HL-60/S4 treated with retinoic acid at 250 ng/mL for 4 days and 3 days (cell line): ENCODE data around the gene CEP192.
"Not testable (repeated sequence)": the region's sequence is repeated elsewhere in the genome, so short reads cannot be mapped to it uniquely, and the experiment has no call there.

Source experiments
- in situ Hi-C: fragments of 300-500 bp; cut with MboI; formaldehyde crosslinking; loops from 2 replicates; pipeline ENCODE4 v1.7.0; 2022; ENCODE audit warnings: low sequenced_read_pairs

The CEP192 gene

DNA sequence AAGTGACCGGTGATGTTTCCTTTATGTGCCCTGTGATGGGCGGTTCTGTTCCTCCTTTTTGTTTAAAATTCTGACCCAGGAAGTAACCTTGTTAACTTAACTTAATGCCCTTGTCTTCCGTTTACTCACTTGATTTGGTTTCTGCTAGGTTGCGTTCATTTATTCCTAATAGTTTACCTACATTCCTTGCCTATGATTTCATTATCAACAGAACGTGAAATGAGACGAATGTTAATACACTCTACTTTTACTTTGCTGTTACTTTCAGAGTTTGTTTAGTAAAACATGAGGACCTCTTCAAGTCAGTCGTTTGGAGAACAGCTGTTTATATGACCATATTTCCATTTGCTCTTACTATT, 638 bp downstream of the CEP192 start:
- in situ Hi-C loops: no loop called here

DNA sequence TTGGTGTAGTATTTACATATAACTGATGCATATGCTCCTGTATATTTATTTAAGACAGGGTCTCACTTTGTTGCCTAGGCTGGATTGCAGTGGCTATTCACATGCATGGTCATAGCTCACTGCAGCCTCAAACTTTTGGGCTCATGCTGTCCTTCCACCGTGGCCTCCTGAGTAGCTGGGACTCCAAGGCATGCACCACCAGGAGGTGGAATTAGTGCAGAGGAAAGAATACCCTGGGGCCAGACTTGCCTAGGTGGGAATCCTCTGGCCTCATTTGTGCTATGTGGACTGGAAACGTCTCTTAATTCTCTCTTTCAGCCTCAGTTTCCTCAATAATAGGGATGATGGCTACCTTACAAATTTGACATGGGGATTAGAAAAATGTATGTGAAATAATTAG, 2.3 kb downstream of the CEP192 start:
- in situ Hi-C loops: no loop called here

- in situ Hi-C loops: no loop called here
Measured at GRCh38 chr18:12995424-12995823, 4.3 kb downstream of the CEP192 start.

GRCh38 chr18:12995952-12996477, 4.9 kb downstream of the CEP192 start:
- in situ Hi-C loops: no loop called here

DNA sequence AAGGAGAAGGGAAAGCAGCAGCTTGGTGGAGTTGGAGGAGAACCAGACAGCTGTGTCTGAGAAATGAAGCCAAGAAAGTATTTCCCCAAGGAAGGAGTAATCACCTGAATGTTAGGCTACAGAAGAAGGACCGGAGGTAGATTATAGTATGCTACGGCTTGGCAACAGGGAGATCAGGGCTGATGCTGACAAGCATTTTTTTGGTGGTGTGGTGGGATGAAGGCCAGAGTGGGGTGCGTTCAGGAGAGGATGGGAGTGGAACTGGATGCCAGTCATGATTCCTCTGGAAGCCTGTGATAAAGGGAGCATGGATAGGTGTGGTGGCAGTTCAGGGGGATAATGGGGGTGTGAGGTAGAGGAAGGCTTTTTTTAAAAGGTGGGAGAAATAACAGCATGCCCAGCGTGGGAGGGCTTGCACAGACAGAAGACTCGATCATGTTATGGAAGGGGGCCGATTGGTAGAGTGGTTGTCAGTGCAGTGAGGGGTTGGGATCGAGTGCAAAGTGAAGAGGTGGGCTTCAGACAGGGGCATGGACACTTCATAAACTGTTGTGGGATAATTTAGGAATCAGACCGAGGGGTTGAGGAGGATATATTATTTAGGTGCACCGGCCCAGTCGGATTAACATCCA, 5.6 kb downstream of the CEP192 start:
- in situ Hi-C loops: no loop called here

GRCh38 chr18:12997330-12997729, 6.2 kb downstream of the CEP192 start:
- in situ Hi-C loops: not testable (repeated sequence)

DNA sequence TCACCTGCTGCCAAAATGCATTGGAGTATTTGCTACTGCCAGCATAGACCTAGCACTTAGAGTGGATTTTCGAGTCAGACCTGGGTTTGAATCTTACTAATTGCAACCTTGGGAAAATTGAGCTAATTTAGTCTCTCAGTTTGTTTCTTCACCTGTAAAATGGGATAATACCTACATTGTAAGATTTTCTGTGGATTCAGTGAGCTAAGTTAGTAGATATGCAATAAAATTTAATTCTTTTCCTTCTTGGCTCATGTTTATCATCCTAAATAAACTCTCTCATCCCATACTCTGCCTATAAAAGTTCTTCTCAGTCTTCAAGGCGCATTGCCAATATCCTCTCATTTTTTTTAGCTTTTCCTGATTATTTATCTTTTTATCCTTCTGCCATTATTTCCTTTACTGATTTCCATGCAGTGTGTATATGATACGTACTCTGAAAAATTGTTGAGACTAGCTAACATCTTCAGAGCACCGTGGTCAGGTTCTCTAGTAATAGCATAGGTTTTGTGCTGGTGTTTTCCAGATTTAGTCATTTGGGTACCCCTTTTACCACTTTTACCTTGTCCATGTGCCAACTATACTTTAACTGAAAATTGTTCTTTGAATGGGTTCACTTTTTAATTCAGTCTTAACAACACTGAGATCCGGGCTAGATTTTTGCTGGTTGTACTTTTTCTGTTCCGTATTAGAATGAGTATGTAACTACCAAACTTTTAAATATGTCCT, 7.3 kb downstream of the CEP192 start:
- in situ Hi-C loops: no loop called here

GRCh38 chr18:13003466-13003896, 12.3 kb downstream of the CEP192 start:
- in situ Hi-C loops: no loop called here

- in situ Hi-C loops: no loop called here
Measured at GRCh38 chr18:13004396-13004795, 13.2 kb downstream of the CEP192 start.

DNA sequence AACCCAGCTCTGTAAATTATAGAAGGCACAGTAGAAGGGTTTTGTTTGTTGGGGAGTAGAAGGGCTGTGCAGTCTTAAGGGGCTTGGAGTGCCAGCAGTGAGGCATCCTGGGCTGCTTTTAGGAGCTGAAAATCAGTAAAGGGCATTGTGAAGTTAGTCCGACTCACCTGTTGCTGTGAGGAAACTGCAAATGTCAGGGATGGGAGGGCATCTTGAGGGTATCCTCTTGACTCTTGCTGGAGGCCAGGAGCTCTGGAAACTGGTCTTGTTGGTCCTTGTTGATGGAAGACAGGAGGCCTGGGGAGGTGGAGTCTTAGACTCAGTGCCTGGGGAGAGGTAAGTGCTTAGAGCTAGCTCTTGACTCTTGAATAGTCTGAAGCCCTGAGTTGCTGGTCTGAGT, 14.1 kb downstream of the CEP192 start:
- in situ Hi-C loops: no loop called here

DNA sequence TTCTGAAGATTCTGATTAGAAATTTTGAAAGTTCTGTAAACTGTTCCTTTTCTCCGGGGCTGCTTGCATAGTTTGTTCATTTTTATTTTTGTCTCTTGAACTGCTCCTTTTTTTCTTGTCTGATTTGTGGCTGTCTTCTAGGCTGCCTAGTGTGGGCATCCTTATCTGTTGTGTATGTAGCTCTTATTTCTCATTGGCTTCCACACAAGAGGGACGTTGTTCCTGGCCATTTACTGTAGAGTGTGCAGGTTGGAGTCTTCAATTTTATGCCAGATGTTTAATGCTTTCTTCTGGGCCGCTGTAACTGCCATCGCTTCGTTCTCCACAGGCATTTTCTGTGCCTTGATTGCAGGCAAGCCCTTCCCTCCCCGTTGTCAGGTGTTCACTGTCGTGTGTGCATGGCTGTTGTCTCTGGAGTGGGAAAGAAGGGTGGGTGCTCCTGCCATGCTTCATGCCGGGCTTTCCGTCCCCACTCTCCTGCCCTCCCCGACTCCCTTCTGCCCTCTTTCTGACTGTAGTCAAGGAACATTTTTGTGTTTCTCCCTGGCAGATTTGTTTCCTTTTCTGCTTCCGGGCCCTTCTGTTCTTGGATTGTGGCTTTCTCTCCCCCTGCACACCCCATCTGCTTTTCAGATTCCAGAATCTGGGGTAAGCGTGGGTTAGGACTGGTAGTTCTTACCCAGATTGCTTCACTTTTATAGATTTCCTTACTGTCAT, 15.5 kb downstream of the CEP192 start:
- in situ Hi-C loops: no loop called here

DNA sequence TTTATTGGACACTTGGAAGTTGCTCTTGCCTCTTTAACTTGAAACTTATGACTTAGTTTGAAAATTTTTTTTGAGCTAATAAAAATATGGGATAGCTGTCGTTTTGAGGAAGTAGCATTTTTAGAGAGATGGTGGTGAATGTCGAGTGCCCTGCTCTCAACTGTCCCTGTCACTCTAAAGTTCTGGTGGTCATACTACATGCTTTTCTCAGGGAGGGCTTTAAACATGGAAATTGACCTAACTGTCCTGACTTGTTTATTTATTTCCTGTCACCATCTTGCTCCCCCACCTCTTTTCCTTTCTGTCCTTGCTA, 16.0 kb downstream of the CEP192 start:
- in situ Hi-C loops: no loop called here

GRCh38 chr18:13011719-13012118, 20.6 kb downstream of the CEP192 start:
- in situ Hi-C loops: no loop called here

- in situ Hi-C loops: no loop called here
Measured at GRCh38 chr18:13014232-13014631, 23.1 kb downstream of the CEP192 start.

DNA sequence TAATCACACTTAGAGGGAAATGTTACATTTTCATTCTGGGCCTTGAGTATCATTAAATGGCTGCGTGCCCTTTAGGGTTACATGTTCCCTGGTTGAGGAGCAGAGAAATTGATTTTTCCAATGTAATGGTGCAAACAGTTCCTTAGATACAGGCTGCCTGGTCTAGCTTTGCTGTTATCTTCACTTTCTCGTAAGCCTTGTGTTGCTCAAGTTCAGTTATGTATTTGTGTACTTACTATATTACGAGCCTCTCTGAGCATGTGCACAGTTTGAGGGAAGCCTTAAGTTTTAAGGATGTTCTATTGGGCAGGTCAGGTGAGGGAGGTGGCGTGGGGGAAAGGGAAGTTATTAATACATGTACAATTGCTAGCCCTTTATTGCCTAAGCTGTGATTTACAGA, 23.7 kb downstream of the CEP192 start:
- in situ Hi-C loops: no loop called here

DNA sequence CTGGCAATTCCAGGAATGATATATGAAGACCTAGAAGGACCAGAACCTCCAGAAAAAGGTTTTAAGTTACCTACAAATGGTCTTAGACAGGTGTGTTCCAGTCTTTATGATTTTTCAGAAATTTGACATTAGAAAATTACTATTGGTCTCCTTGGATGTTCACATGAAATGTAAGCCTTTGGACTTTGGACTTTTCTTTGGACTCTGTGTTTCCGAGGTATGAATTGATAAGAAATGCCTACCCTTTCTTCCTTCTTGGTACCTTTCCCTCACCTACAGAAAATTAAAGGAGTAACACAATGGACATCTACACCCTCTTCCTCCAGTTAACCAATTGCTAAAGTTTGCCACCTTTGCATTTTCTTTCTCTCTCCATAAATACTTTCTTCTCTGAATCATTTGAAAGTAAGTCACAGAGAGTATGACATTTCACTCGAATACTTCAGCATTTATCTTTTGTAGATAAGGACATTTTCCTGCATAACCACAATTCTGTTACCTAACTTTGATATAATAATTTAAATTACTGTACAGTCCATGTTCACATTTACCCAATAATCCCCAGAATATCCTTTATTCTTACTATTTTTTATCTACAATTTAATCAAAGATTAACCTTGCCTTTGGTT, 26.2 kb downstream of the CEP192 start:
- in situ Hi-C loops: no loop called here

- in situ Hi-C loops: no loop called here
Measured at GRCh38 chr18:13018374-13018773, 27.2 kb downstream of the CEP192 start.

GRCh38 chr18:13019301-13019700, 28.1 kb downstream of the CEP192 start:
- in situ Hi-C loops: no loop called here

- in situ Hi-C loops: no loop called here
Measured at GRCh38 chr18:13022644-13023043, 31.5 kb downstream of the CEP192 start.

GRCh38 chr18:13025233-13025632, 34.1 kb downstream of the CEP192 start:
- in situ Hi-C loops: no loop called here

DNA sequence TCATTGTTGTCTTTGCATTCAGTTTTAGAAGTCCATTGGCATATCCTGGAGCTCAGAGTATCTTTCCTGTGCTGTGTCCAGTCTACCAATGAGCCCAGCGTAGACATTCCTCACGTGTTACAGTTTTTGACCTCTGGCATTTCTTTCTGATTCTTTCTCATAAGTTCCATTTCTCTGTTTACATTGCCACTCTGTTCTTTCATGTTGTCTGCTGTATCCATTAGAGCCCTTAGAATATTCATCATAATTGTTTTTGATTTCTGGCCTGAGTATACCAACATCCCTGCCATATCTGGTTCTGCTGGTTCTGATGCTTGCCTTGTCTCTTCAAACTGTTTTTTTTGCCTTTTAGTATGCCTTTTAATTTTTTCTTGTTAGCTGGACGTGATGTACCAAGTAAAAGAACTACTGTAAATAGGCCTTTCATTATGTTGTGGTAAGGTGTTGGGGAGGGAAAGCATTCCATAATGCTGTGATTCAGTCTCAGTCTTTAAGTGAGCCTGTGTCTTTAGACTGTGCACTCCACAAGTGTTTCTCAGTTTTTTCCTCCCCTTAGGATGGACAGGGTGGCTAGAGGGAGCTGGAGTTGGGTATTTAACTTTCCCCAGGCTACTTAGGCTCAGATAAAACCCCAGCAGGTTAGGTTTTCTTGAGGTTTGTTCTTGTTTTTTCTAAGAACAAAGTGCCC, 35.6 kb downstream of the CEP192 start:
- in situ Hi-C loops: no loop called here
